NCI-H510A treated with DMSO at 0.1 percent for 48 hours (cell line): ENCODE measurements around the gene CEACAM6.
A peak's percentile ranks its signal among the peaks of the same experiment; 100 is the strongest.

ENCODE experiments used
- DNase-seq: peaks from one replicate; lab custom pipeline; 2025; lab: John Stamatoyannopoulos, UW

CEACAM6 gene

DNA sequence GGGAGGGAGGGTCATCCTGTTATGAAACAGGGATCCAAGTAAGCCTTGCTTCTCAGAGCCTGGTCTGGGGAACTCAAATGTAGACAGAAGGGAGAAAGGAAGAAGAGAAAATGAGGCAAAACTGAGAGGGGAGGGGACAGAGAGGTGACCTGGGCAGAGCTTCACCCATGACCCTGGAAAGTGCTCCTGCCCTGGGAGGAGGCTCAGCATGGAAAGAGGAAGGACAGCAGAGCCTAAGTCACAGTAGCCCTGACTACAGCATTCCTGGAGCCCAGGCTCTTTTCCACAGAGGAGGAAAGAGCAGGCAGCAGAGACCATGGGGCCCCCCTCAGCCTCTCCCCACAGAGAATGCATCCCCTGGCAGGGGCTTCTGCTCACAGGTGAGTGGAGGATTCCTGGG, 41.0 kb downstream of the CEACAM6 start, which contains the start of gene CEACAM3:
TSS of gene CEACAM3 (plus strand) at position 226 of the 400 bp plus-strand sequence. CDS start at position 317, 91 bp downstream.
- DNase-seq = no peak

DNA sequence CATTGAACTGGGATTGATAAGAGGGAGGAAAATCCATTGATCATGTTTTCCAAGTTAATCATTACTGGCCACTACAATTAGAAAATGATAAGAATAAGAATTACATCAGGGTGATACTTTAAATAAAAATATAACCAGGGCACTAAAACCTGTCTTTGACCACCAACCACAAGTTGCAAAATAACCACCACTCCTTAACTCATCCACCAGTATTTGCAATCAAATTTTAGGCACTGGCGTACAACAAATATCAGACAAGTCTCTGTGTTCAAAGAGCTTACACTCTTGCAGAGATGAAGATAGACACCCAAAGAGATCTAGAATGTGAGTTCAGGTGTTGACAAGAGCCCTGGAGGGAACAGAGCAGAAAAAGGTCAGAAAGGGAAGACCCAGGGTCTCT, 41.6 kb downstream of the CEACAM6 start:
- DNase-seq = no peak

DNA sequence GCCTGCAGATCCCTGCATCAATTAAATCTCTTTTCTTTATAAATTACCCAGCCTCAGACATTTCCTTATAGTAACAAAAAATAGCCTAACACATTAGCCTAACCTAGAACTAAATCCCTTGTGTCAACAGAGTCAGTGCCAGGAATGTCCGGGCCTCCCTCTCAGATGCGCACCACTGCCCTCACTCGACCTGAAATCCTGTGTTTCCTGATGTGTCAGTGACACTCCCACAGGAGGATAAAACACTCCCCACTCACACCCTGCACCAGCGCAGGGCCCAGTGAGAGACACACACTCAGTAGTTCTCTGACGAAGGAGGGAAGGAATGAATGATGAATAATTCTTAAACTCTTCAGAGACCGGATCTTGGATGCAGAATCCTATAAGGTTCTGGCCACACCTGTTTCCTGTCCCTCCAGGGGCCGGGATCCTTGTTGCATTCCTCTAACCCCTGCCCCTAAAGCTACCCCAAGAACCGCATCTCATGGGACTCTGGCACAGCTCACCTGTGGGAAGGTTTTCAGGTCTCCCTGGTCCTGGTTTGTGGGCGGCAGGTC, 44.2 kb downstream of the CEACAM6 start:
- DNase-seq = peak; percentile 74

DNA sequence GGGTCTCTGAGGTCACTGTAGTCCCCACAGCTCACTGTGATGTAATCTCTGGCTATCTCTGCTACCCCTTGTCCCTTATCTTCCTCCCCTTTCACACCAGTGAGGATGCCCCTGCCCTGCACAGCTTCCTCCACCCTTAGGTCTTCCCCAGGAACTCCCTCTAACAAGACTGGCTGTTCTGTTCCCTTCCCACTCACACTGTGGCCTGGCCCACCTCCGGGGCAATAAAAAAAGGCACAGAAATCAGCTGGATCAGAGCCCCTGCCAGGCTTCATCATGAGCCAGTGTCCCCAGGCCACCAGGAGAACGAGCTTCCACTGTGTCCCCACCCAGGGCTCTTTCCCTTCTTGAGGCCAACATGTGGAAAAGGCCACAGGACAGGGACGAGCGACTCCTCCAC, 45.7 kb downstream of the CEACAM6 start:
- DNase-seq = no peak

DNA sequence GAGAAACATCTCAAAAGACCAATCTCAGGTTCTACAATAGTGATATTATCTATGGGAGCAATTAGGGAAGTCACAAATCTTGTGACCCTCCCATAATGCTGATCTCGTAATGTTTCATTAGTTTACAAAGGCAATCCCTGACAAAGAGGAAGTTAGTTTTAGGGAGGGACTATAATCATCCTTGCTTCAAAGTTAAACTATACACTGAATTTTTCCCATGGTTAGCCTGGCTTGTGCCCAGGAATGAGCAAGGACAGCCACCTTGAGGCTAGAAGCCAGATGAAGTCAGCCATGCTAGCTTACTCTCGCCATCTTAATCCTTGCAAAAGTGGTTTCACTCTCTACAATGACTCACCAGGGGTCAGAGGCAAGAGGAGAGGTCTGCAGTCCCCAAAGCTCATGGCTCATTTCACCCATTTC, 46.5 kb downstream of the CEACAM6 start:
- DNase-seq = no peak

DNA sequence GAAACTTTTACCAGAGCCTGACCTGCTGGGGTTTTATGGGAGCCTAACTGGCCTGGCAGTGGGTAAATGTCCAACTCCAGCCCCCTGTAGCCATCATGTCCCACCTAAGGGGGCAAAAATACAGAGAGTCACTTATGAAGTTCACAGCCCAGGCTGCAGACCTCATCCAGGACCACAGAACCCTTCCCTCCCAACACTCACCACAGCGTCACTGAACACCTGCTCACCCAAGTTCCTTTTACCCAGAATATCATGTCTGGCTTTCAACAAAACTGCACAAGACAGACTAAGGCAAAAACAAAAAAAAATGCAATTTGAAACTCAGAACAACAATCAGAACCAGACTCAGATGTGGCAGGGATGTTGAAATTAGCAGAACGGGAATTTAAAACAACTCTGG, 47.4 kb downstream of the CEACAM6 start:
- no peak for DNase-seq

DNA sequence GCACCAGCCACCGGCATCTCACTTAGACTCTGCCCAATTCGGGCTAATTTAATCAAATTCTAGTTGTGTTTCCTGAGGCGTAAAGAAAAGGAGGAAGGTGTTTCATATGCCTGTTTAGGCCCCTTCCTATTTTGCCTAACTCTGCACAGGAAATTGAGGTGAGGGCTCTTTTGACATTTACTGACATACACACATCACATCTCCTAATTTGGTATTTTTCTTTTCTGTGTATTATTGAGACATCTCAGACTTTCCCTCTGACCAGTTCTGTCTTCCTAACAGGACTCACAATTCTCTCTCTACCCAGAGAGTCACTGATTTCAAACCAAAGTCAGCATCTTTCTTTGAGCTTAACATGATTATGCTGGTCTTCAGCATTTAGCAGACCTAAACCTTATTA, 49.0 kb downstream of the CEACAM6 start:
- no peak for DNase-seq

DNA sequence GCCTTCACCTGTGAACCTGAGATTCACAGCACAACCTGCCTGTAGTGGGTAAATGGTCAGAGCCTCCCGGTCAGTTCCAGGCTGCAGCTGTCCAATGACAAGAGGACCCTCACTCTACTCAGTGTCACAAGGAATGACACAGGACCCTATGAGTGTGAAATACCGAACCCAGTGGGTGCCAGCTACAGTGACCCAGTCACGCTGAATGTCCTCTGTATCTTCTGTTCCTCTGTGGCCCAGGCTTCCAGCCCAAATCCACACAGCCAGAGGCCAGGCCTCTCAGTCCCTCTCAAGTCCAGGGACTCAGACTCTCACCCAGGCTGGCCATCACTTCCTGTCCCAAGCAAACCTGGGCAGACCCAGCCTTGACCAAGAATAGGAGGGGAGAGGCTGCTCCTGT, 51.8 kb downstream of the CEACAM6 start:
- DNase-seq = no peak

DNA sequence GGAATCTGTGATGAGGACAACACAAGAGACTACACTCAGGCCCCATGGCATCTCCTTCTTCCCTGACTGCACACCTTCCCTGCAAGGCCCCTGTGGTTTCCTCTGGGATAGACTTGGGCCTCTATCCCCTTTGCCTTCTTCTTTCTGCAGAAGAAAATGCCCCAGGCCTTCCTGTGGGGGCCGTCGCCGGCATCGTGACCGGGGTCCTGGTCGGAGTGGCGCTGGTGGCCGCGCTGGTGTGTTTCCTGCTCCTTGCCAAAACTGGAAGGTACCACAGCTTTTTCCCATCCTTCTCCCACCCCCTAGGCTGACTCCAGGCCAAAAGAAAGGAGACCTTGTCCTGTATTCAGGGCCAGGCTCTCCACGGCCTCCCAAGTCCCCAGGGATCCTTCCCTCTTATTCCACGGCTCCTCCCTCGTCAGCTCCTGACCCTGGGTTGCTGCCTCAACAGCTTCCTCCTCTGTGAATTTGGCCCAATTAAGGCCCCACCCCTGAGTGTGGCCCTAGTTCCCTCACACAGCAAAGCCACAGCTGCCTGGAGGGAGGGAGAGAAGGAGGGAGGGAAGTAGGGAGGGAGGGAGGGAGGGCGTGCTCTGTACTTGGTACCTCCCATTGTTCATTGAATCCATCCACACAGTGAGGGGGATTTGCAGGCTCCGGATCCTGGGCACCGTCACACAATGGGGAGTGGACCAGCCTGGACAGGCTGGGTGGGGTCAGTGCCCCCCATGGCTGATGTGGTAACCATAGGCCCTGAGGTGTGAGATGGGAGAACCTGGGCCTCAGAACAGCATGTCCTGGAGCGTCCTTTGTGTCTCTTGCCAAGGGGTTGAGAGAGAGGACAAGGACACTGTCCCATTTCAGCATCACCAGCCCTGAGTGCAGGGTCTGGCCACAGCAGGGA, 53.6 kb downstream of the CEACAM6 start:
- no peak for DNase-seq

DNA sequence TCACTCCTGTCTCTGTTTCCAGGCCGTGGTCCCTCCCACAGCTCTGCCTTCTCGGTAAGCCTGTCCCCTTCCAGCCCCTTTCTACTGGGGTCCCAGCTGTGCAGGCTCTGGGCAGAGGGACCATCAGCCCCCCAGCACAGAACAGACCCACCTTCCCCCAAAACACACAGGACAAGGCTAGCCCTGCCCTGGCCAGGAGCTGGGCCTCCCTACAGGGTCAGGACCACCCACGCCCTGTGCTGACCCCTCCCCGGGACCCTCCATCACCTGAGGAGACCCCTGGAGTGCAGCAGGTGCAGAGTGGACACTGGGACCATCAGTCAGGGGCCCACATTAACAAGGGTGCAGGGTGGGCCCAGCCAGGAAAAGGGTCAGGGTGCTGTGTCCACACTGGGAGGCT, 55.0 kb downstream of the CEACAM6 start:
- DNase-seq = no peak

DNA sequence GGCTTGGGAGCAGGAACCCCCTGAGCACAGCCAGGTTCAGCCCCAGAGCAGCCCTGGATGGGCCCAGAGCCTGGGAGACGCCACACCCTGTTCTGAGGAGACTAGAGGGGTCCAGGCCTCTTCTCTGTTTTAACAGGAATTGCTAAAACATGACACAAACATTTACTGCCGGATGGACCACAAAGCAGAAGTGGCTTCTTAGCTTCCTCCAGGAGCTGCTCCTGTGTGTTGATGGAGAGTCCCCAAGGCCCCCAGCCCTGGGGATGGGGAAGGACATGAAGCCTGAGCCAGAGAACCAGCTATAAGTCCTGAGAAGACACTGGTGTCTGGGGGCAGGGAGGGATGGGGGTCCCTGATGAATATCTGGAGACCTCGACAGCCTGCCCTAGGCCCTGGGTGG, 55.7 kb downstream of the CEACAM6 start:
- DNase-seq = no peak

DNA sequence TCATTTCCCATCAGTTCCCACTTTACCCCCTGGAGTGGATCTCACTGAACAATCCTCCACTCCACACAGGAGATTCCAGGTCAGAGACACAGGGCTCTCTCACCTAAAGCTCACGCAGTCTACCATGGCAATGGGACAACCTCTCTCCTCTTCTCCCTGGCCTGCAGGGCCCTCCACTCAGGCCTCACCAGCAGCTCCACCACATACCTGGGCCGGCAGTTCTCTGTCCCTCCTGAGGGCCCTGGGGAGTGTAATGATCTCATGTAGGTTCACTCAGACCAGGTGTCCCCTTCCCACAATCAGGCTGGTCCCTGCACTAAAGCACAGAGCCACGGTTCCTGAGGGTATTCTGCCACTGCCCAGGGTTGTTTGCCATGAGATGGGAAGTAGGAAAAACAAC, 56.7 kb downstream of the CEACAM6 start:
- no peak for DNase-seq

DNA sequence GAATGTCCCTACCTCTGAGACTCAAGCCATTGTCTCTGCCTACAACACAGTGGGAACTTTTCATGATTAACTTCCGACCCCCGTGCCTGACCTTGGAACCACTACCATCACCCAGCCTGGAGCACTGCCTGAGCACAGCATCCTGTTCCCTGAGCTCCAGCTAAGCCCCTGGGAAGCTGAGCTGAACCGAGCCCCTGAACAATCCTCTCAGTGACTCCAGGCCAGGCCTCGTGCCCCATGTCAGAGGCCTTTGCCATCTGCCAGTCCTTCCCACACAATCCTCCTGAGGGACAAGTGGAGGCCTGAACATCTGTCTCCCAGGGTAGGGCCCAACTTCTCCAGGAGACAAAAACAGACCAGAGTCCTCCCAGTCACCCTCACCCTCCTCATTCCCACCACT, 58.6 kb downstream of the CEACAM6 start:
- DNase-seq = no peak

DNA sequence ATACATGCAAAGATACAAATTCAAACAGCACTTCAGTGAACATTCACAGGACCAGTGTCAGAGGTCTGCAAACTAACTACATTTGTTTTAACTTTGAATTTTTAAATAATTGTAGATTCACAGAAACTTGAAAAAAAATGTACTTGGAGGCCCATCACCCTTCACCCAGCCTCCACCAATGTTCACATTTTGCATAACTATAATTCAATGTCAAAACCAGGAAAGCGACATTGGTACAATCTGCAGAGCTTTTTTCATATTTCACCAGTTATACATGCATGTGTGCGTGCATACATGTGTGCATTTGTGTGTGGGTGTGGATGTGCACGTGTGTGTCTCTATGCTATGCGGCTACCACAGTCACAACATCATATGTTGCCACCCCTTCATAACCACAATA, 60.0 kb downstream of the CEACAM6 start:
- DNase-seq = no peak

DNA sequence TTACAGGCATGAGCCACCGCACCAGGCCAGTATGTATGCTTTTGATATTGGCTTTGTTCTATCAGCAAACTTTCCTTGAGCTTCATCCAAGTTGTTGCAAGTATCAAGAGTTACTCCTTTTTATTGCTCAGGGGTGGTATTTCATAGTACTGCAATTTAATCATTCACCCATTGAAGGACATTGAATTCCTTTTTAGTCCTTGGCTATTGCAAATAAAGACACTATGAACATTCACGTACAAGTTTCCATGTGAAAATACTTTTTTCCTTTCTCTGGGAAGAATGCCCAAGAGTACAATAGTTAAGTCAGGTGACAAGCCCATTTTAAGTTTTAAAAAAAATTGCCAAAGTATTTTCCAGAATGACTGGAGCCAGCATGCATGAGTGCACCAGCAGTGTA, 61.4 kb downstream of the CEACAM6 start:
- no peak for DNase-seq

DNA sequence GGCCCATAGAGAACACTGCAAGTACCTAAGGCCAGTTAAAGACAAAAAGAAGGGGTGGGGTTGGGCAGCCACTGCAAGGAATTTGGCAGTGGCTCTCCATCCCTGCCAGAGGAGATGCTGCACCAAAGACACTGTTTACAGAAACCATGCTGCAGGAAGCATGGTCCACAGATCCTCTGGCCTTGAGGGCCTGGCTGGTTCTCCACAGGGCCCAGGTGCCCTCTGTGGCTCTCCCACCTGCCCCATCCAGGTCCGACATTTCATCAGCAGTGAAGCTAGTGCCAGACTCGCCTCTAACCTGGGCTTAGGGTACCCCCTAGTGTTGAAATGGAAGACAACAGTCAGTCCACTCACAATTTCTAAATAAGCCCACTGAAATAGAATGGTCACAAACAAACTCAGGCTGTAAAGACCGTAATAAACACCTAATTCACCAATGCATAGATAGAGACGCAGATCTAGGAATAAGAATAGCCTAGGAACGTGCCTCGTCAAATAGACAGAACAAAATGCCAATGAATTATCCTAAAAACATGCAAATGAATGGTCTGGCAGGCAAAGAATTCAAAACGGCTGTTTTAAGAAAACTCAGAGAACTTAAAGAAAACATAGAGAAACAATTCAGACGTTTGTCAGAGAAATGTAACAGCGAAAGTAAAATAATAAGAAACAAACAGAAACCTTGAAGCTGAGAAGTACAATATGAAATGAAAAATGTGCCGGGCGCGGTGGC, 65.8 kb downstream of the CEACAM6 start:
- DNase-seq = peak; percentile 88
